ENCODE measurements around the gene SLC35B1.

The SLC35B1 gene

GRCh38 chr17:49656247-49656646 is 51.5 kb downstream of the SLC35B1 start:
- DNase-seq (ENCODE audit: low spot score): no peak
- in situ Hi-C loops (cut with MboI; ENCODE audit: low pct_unique_long_range_greater_than_20kb, low sequenced_read_pairs, unreplicated experiment): no loop called here
- TF ChIP-seq, protein P1, sequence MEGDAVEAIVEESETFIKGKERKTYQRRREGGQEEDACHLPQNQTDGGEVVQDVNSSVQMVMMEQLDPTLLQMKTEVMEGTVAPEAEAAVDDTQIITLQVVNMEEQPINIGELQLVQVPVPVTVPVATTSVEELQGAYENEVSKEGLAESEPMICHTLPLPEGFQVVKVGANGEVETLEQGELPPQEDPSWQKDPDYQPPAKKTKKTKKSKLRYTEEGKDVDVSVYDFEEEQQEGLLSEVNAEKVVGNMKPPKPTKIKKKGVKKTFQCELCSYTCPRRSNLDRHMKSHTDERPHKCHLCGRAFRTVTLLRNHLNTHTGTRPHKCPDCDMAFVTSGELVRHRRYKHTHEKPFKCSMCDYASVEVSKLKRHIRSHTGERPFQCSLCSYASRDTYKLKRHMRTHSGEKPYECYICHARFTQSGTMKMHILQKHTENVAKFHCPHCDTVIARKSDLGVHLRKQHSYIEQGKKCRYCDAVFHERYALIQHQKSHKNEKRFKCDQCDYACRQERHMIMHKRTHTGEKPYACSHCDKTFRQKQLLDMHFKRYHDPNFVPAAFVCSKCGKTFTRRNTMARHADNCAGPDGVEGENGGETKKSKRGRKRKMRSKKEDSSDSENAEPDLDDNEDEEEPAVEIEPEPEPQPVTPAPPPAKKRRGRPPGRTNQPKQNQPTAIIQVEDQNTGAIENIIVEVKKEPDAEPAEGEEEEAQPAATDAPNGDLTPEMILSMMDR (IDR thresholded peaks at IDR 0.05; ENCODE audit: extremely low read depth, insufficient read depth, missing control alignments): no peak

Measured in GM13977 (cell line).